MM.1S (cell line): ENCODE data around the gene HSPA4L.

Source experiments
- CTCF ChIP-seq: fragments of 300-600 bp; sonication (generic); IDR thresholded peaks from 2 replicates; pipeline ENCODE4 v1.5.1; 2016; ENCODE audit warnings: antibody characterized with exemption, low read length, mixed read lengths
- EZH2 ChIP-seq: fragments of 300-600 bp; sonication (generic); optimal IDR thresholded peaks from 2 replicates; pipeline ENCODE3; 2017; ENCODE audit warnings: low read depth, mild to moderate bottlenecking, antibody characterized with exemption, low read length, mixed read lengths
- EZH2phosphoT487 ChIP-seq: fragments of 300-600 bp; sonication (generic); IDR thresholded peaks from 2 replicates; pipeline ENCODE4 v1.6.1; 2018; ENCODE audit warnings: antibody characterized with exemption, low read length

DNA sequence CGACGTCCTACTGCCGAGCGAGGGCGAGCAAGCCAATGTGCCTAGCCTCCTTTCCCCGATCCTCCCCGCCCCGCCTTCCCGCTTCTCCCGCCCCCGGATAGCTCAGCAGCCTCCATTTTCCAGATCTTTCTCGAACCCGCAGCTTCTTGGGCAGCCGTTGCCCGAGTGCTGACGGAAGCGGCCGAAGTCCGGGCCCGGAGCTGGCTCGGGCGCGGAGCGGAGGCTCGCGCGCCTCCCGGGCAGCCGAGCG lies 172 bp upstream of the HSPA4L start:
- TF ChIP-seq CTCF (no peak), EZH2phosphoT487 (no peak), EZH2 (no peak)
